GM19438 (cell line): ENCODE measurements around the gene PAF1.
"Not testable (repeated sequence)": the region's sequence is repeated elsewhere in the genome, so short reads cannot be mapped to it uniquely, and the experiment has no call there.

Experiments
- ATAC-seq: cut with Tn5 transposase; IDR thresholded peaks from one replicate; pipeline ENCODE4 v1.9.1; 2021; ENCODE audit warnings: low read depth; ENCODE audit not compliant: unreplicated experiment

The PAF1 gene

DNA sequence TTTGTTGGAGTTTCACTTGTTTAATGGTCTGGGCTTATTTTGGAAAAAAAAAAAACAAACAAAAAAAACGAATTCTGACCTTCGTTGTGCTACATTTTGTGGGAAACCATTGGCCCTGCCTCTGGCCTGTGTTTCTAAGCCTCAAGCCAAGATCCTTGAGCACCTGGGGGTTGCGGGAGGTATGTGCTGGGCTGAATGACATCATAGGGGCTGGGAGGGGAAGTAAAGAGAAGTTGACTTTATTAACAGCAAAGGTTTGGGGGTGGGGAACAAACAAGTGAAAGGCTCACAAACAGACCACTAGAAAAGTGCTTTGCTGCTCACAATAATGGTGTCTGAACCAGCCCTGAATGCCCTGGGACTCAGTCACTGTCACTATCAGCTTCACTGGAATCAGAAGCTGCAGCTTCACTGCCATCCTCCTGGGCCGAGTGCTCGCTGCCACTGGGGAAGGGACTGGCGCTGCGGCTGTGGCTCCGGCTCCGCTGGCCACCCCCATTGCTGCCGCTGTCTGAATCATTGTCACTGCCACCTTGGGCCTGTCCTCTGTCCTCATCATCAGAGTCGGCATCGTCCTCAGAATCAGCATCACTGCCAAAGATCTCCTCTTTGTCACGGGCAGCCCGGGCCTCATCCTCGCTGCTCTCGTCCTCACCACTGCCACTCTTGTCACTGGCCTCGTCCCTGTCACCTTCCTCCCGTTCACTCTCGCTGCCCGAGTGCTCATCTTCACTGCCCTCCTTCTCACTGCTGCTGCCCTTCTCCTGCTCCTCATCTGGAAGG is 5.1 kb downstream of the PAF1 start:
- ATAC-seq = no peak

DNA sequence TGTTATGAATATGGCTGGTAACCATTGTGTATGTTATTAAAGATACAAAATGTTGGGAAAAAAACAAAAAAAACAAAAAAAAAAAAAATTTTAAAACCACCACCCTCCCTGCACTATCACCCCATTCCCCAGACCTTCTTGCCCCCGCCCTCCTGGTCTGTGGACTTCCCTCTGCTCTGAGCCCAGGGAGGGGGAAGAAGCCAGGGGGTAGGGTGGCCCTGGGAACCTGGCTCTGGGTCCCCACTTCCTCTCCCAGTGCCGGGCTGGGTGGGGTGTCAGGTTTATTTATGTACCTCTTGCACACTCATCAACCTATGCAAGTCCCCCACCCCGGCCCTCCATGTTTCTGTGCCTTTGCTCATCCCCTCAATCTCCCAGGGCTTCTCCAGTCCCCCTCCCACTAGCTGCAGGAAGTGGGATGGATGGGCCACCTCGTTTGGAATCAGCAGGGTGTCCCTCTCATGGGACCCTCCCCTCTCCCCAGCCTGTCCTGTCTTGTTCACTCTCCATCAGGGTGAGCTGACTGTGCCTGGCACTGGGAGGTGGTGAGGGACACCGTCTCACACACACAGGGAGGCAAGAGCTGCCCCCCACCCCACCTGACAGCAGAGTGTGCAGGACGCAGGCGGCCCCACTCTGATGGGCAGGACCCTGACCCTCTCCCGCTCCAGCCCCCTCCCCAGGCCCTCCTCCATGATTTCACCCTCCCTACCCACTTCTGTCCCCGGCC is 5.9 kb downstream of the PAF1 start:
- ATAC-seq = no peak

DNA sequence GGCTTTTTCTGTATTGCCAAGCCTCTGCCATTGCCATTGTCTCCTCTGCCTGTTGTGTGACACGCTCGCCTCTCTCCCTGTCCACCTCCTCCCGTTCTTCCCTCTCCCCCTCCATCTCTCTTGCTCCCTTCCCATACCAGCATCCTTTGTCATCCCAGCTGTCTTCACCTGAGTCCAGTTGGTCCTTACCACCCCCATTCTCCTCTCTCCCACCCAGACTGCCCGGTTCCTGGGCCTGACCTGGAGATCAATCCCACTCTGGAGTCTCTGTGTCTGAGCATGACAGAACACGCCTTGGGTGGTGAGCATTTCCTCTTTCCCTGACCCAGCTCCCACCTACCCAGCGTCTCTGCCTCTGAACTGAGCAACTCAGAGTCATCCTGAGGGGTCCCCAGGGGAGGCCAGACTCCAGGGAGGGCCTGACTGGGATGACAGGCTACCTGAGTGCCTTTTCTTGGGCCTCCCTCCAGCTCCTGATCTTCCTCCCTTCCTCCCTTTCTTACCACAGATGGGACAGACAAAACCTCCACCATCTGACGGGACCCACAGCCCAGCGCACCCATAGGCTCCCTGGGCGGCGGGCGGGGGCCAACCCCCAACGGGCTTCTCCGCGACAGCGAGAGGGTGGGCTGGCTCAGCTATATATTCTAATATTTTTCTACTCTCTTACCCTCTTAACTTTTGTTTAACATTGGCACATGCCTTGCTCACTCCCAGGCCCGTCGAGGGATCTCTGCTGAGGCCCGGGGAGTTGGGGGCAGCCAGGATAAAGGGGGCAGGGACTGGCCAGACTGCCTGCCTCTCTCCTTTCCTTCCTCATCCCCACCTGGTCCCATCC is 7.7 kb downstream of the PAF1 start:
- ATAC-seq = no peak

DNA sequence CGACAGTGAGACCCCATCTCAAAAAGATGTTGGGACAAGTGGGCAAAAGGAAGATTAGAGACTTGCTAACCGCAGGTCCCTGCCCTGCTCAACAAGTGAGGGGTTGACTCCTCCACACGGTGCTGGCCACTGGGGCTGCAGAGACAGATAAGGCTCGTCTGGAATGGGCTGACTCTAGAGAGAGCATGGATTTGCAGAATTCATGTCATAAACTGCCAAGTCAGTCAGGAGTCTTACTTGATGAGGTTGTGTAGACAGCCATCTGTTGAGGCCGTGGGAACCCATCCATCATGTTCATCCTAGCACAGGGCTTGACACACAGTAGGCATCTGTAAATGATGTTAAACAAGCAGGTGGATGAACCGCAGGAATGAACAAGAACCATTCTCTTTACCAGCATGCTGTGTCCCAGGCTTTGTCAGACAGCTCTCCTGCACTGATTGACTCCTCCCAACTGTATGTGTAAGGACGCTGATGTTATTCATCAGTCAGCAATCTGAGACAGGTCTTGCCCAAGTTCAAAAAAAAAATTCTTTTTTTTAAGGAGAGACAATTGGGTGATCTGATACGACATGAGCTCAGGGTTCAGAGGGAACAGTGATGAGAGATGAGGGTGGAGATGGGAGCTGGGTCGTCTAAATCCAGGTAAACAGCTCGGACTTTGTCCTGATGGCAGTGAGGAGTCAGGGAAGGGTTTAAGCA is 8.8 kb downstream of the PAF1 start:
- no peak for ATAC-seq

DNA sequence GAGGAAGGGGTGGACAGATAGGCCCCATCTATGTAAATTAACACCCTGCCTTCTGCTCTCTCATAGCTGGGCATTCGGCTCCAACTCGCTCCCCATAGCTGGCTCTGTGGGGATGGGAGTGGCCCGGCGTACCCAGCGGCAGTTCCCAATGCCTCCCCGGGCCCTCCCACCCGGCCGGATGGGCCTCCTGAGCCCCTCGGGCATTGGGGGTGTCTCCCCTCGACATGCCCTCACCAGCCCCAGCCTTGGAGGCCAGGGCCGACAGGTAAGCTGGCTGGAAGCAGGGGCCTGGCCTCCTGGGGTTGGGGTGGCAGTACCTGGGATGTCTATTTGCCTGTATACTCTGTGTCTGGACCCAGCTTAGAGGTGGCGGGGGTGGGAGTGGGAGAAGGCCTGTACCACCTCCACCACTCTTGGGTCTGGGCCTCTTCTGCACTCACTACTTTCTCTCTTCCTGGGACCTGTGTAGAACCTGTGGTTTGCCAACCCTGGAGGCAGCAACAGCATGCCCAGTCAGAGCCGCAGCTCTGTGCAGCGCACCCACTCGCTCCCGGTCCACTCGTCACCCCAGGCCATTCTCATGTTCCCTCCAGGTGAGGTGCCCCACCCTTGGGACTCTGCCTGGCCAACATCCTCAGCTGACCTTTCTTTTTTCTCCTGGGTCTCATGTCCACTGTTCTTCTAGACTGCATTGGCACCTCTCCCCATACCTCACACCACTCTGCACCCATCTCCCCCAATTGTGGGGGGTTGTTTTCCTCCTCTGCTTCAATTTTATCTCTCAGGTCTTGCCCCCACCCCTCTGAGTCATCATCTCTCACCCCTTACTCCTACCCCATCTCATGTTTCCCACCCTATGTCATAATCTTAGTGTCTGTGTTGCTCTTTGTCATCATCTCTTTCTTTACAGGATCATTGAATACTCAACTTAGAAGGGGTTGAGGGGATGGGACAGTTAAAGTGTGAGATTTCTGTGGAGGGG is 10.1 kb downstream of the PAF1 start:
- ATAC-seq = no peak

DNA sequence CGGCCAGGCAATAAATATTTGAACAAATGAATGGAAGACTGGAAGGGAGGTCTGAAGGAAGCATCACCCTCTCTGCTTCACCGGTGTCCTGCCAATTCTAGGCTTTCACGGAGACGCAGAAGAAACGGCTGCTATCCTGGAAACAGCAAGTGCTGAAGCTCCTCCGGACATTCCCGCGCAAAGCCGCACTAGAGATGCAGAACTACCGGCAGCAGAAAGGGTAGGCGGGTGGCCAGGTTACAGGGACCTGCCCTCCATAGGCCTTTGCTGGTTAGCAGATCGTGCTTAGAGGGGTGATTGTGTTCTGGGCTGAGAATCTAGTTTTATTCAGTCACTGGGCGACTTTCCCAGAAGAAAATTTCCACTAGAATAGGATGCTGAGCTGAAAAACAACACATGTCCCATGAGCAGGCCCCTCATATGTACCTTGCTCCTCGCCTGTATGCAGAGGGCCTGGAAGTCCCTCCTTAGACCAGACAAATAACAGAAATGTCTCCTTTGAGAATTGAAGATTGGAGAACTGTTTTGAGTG is 11.0 kb downstream of the PAF1 start:
- ATAC-seq = no peak

DNA sequence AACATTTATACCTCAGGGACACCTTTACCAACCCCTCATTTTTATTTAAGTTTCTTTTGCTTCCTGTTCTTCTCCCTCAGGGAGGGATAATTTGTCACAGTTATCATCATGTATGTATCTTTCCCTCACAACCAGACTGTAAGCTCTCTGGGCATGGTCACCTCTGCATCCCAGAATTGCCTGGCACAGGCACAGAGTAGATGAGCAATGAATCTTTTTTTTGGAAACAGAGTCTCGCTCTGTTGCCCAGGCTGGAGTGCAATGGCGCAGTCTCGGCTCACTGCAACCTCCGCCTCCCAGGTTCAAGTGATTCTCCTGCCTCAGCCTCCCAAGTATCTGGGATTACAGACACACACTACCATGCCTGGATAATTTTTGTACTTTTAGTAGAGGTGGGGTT is 11.5 kb downstream of the PAF1 start:
- ATAC-seq = not testable (repeated sequence)

DNA sequence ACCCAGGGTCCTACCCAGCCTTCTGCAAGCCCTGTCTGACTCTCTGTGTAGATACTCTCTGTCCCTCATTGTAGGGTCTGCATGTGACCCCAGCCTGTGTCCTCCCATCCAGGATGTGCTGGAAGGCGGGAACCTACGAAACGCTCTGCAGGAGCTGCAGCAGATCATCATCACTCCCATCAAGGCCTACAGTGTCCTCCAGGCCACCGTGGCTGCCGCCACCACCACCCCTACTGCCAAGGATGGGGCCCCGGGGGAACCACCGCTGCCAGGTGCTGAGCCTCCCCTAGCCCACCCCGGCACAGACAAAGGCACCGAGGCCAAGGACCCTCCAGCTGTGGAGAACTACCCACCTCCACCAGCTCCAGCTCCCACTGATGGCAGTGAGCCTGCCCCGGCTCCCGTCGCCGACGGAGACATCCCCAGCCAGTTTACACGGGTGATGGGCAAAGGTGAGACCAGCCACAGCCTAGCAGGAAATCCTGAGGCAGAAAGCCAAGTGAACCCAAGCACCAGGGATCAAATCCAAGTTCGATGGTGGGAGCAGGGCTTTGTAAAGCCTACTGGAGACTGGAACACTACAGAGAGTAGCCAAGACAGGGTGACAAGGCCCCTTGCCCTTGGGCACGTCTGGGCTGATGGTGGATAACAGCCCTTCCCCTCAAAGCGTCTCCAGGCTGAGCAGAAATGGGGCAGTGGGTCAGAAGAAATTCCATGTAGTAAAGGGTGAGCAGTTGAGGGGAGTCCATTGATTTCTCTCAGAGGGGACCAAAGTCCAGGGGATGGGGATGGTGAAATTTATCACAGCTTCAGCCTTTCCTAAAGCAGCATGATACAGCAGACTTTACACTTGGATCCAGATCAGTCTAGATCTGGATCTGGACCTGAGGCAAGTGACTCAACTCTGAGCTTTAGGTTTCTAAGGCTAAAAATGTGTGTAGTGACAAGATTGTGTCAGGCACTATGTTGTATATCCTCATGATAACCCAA is 13.2 kb downstream of the PAF1 start:
- no peak for ATAC-seq

DNA sequence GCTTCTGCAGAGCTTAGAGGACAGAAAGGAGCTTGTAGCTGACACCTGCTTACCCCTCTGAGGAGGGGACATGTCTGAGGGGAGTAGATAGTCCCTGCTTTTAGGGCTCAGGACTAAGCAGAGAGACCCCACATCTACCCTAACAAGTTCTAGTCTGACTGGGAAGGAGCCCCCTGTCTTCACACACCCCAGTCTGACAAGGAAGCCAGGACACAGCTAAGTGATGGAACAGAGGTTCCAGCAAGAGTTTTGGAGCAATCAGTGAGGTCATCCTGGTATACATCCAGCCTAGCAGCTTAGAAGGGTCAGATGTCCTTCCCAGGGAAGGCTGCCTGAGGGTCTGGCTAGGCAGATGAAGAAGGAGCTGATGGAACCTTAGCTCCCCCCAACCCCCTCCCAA is 15.0 kb downstream of the PAF1 start:
- no peak for ATAC-seq

DNA sequence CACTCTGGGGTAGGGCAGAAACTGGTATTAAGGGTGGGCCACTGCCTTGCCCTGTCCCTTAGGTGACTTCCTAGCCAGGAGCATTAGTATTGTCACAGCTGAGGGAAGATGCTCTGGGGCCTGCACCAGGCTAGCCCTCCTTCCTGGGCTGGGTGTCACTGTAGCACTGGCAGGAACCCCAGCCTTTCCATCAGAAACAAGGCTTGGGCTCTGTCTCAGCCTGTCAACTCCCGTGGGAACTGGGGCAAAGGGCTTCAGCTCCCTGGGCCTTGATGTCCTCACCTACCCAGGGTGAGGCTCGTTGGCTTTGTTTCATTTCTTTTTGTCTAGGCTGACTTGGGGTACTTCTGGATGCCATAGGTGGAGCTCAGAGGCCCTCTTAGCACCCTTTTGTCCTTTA is 18.0 kb downstream of the PAF1 start:
- ATAC-seq = no peak

DNA sequence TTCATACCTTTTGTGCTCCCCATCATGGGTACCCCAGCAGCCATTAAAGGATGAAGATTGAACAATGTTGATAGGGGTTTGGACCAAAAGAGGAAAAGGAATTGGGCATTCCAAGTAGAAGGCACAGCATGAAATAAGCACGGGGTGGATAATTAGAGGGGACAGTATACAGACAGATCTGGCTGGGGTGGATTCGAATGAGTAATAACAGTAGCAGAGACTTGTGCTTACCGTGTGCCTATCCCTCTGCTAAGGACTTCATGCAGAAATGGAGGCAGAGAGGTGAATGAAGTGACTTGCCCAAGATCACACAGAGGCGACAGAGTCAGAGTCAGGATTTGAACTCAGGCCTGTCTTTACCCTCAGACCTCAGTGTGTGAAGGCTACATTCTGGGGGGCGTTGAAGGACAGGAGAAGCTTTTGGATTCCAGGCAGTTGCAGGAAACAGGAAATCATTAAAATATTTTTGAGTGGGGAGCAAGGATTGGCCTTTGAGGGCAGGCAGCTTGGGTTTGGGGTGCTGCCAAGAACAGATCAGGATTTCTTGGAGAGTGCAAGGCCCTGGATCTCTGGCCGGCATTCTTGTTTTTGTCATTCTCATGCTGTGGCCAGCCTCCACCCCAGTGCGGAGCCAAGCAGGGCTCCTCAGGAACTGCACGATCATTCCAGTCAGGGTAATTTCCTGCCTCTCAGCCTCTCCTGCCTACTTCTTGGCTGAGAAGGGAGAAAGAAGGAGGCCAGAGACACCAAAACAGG is 18.7 kb downstream of the PAF1 start:
- ATAC-seq = no peak

DNA sequence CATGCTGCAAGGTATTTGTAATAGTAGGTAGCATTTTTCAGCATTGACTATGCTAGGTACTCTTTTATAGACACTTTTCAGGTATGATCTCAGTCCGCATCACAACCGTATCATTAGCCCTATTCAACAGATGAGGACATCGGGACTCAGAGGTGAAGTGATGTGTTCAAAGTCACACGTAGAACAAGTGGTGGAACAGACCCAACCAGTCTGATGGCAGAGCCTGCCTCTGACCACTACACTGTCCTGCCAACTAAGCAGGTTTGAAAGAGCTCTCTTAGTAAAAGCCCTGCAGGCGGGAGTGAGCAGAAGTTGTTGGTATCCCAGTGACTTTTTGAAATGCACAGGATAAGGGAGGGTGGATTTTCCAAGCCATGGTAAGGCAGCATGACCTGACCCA is 20.2 kb downstream of the PAF1 start:
- ATAC-seq = no peak

DNA sequence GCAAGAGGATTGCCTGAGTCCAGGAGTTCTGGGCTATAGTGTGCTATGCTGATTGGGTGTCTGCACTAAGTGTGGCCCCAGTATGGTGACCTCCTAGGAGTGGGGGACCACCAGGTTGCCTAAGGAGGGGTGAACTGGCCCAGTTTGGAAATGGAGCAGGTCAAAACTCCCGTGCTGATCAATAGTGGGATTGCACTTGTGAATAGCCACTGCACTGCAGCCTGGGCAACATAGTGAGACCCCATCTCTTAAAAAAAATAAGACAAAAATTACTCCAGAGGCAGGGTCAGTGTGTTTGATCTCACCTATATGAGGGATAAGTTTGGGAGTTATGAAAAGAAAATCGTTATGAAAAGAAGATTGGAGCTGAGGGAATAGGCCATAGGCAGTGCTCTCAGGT is 21.7 kb downstream of the PAF1 start:
- no peak for ATAC-seq

DNA sequence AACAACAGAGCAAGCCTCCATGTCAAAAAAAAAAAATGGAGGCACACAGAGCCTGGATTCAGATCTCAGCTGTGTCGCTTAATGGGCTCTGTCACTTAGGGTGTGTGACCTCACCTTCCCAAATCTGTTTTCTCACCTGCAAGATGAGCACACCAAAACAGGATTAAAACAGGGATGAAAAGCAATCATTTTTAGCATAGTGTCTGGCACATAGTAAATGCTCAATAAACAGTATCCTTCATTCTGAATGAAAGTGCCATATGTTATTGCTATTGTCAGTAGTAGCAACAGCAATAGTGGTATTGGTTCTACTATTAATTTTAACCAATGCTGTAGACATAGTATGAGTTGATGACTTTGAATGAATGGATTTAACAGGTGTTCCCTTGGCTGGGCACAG is 25.4 kb downstream of the PAF1 start:
- ATAC-seq = no peak

DNA sequence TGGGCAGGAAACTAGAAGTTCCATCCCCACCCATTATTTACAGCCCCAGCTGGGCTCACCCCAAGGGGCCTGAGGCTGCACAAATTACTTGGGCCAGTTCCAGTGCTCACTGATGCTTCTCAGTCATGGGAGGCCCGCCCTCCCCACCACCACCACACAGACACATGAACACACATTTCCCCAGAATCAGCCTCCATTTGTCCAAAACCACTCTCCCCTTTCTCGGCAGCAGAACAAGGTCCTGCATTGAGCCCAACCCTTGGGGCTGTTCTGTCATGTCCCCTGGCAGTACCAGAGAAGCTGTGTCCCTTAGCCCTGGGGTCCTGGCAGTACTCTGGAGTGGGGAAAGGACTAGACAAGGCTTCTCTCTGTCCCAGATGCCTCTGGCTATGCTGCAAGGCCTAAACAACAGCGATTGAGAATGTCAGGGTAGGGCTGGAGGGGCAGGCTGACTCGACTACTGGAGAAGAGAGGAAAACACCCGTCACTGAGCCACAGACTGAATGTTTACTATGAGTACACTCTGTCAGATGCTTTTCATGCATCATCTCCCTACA is 26.9 kb downstream of the PAF1 start:
- ATAC-seq = no peak

DNA sequence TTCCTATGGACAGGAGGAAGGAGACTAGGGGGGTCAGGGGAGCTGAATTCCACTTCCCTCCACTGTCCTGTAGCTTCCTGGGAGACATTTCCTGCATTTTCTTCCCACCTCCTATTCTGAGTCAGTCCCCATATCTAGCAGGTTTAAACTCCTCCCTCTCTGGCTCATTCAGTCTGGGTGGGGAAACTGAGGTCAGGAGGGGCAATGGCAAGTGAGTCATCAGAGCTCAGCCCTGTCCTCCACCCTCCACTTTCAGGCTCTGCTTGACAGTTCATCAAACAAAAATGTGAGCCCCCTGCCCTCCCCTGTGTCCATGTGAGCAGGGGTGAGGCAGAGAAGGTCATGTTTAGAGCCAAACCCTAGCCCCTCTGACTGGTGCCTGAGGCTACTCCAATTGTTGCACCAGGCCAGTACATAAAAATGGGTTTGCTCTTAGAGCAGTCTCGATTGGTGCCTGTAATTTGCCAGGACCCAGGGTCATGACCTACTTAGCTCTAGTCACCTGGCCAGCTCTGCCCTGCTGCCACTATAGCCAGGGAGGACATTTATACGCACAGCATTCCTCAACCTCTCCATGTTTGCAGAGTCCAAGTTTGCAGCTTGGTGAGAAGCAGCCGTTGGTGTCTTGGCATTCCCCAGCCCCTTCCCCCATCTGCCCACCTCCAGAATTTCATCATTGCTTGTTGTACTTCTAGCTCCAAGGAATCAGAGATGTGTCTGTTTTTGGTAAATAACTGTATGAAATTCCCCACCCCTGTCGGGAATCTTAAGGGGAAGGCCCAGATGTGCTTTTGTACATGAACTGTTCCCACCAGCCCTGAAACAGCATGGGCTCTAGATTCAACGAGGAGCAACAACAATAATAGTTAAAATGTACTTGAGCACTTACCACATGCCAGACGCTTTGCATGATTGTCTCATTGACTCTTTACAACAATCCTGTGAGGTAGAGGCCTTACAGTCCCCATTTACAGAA is 27.9 kb downstream of the PAF1 start:
- no peak for ATAC-seq
